GM12892 (cell line): ENCODE results near the gene KISS1R.

Experiments
- DNase-seq: peaks from one replicate; pipeline ENCODE4 v3.0.0; 2011; ENCODE audit not compliant: insufficient read length
- FAIRE-seq: peaks from 2 replicates; lab custom pipeline; 2011; peaks lifted over from hg19 to GRCh38; lab: Jason Lieb, UNC
- POLR2A ChIP-seq: IDR thresholded peaks from 2 replicates; pipeline ENCODE4 v1.6.1; 2011; ENCODE audit warnings: low read depth, low read length, control low read depth
- POLR2AphosphoS5 ChIP-seq: IDR thresholded peaks from 2 replicates; pipeline ENCODE4 v1.6.1; 2011; ENCODE audit warnings: low read depth, low read length, control low read depth
- TAF1 ChIP-seq: IDR thresholded peaks from 2 replicates; pipeline ENCODE4 v1.6.1; 2011; ENCODE audit warnings: low read depth, mild to moderate bottlenecking, control low read depth, low read length, borderline replicate concordance

KISS1R gene

GRCh38 chr19:928471-929202 lies 11.5 kb downstream of the KISS1R start:
- FAIRE-seq (no peak), DNase-seq (no peak)
- TF ChIP-seq TAF1: no peak
- no peak for TF ChIP-seq POLR2AphosphoS5
- no peak for TF ChIP-seq POLR2A

- TF ChIP-seq POLR2AphosphoS5 (no peak), TAF1 (no peak), POLR2A (no peak)
- DNase-seq: no peak
- no peak for FAIRE-seq
Observed at GRCh38 chr19:929203-929890, 12.2 kb downstream of the KISS1R start.

GRCh38 chr19:929891-930258 lies 12.7 kb downstream of the KISS1R start:
- DNase-seq (no peak), FAIRE-seq (no peak)
- TF ChIP-seq POLR2A (no peak), POLR2AphosphoS5 (no peak), TAF1 (no peak)

- FAIRE-seq: peak; percentile 65
Observed at GRCh38 chr19:931860-932647, 14.9 kb downstream of the KISS1R start.

GRCh38 chr19:932648-933552 lies 15.8 kb downstream of the KISS1R start:
- FAIRE-seq (peak; percentile 60), DNase-seq (no peak)
- TF ChIP-seq TAF1: no peak
- no peak for TF ChIP-seq POLR2A
- no peak for TF ChIP-seq POLR2AphosphoS5

More at GRCh38 chr19:931860-932647, 14.9 kb downstream of the KISS1R start:
- TF ChIP-seq POLR2AphosphoS5 (no peak), TAF1 (no peak), POLR2A (no peak)
- DNase-seq: no peak

- no peak for DNase-seq
- TF ChIP-seq POLR2AphosphoS5: no peak
- no peak for TF ChIP-seq TAF1
- no peak for TF ChIP-seq POLR2A
- no peak for FAIRE-seq
Observed at GRCh38 chr19:933553-933882, 16.4 kb downstream of the KISS1R start.

- FAIRE-seq (no peak), DNase-seq (no peak)
- TF ChIP-seq POLR2AphosphoS5 (no peak), TAF1 (no peak), POLR2A (no peak)
Observed at GRCh38 chr19:934197-934840, 17.2 kb downstream of the KISS1R start.

GRCh38 chr19:934865-935479 lies 17.8 kb downstream of the KISS1R start:
- no peak for DNase-seq
- no peak for FAIRE-seq
- no peak for TF ChIP-seq POLR2A
- TF ChIP-seq POLR2AphosphoS5: no peak
- TF ChIP-seq TAF1: no peak

GRCh38 chr19:936175-936546 lies 19.0 kb downstream of the KISS1R start:
- DNase-seq (no peak), FAIRE-seq (no peak)
- no peak for TF ChIP-seq TAF1
- no peak for TF ChIP-seq POLR2A
- TF ChIP-seq POLR2AphosphoS5: no peak

- TF ChIP-seq POLR2A: no peak
- TF ChIP-seq POLR2AphosphoS5: no peak
- TF ChIP-seq TAF1: no peak
- no peak for FAIRE-seq
- no peak for DNase-seq
Observed at GRCh38 chr19:937259-937694, 20.1 kb downstream of the KISS1R start.
